HG03521 (cell line): ENCODE results near the gene LRRK1.
A peak's percentile ranks its signal among the peaks of the same experiment; 100 is the strongest.
"Not testable (repeated sequence)": the region's sequence is repeated elsewhere in the genome, so short reads cannot be mapped to it uniquely, and the experiment has no call there.

Experiments used
- ATAC-seq: cut with Tn5 transposase; IDR thresholded peaks from one replicate; pipeline ENCODE4 v1.9.1; 2021; ENCODE audit warnings: mild to moderate bottlenecking, moderate library complexity; ENCODE audit not compliant: unreplicated experiment

Gene LRRK1

GRCh38 chr15:101088271-101088670, 169.1 kb downstream of the LRRK1 start:
- ATAC-seq = no peak

GRCh38 chr15:101088788-101089578, 169.8 kb downstream of the LRRK1 start:
- ATAC-seq = peak; percentile 81

- no peak for ATAC-seq
These were observed 170.6 kb downstream of the LRRK1 start for GRCh38 chr15:101089579-101090427.

GRCh38 chr15:101090428-101090790, 171.3 kb downstream of the LRRK1 start:
- no peak for ATAC-seq

GRCh38 chr15:101091080-101092017, 172.2 kb downstream of the LRRK1 start:
- ATAC-seq = no peak

- ATAC-seq = no peak
These were observed 173.2 kb downstream of the LRRK1 start for GRCh38 chr15:101092156-101092866.

GRCh38 chr15:101092867-101093202, 173.7 kb downstream of the LRRK1 start:
- no peak for ATAC-seq

GRCh38 chr15:101093958-101094357, 174.8 kb downstream of the LRRK1 start:
- ATAC-seq = no peak

- not testable (repeated sequence) for ATAC-seq
These were observed 176.7 kb downstream of the LRRK1 start for GRCh38 chr15:101095796-101096406.

GRCh38 chr15:101097111-101097510, 178.0 kb downstream of the LRRK1 start:
- no peak for ATAC-seq

GRCh38 chr15:101099183-101099582, 180.0 kb downstream of the LRRK1 start:
- ATAC-seq = no peak

- ATAC-seq = no peak
These were observed 181.0 kb downstream of the LRRK1 start for GRCh38 chr15:101100118-101100517.

GRCh38 chr15:101100593-101101442, 181.7 kb downstream of the LRRK1 start:
- ATAC-seq = no peak

GRCh38 chr15:101101676-101102075, 182.5 kb downstream of the LRRK1 start:
- no peak for ATAC-seq

- no peak for ATAC-seq
These were observed 183.6 kb downstream of the LRRK1 start for GRCh38 chr15:101102746-101103145.

- ATAC-seq = no peak
These were observed 184.4 kb downstream of the LRRK1 start for GRCh38 chr15:101103598-101103997.

GRCh38 chr15:101104141-101104540, 185.0 kb downstream of the LRRK1 start:
- ATAC-seq = no peak

GRCh38 chr15:101105059-101105891, 186.1 kb downstream of the LRRK1 start:
- ATAC-seq = no peak
